Endothelial cell of umbilical vein (primary cell): ENCODE results near the gene FBH1.

ENCODE experiments used
- EZH2 ChIP-seq: IDR thresholded peaks from 2 replicates; pipeline ENCODE4 v1.6.1; 2012; ENCODE audit warnings: borderline replicate concordance, low read depth, mild to moderate bottlenecking, moderate library complexity, low read length, inconsistent platforms; ENCODE audit not compliant: severe bottlenecking
- FOS ChIP-seq: IDR thresholded peaks from 2 replicates; pipeline ENCODE4 v1.6.1; 2011; ENCODE audit warnings: mild to moderate bottlenecking, low read length, moderate library complexity, borderline replicate concordance; ENCODE audit not compliant: insufficient read depth
- GATA2 ChIP-seq: IDR thresholded peaks from 2 replicates; pipeline ENCODE4 v1.7.0; 2011; ENCODE audit warnings: low read depth, mild to moderate bottlenecking, moderate library complexity, mixed read lengths, low read length; ENCODE audit not compliant: insufficient read length, insufficient read depth
- JUN ChIP-seq: IDR thresholded peaks from 2 replicates; pipeline ENCODE4 v1.6.1; 2011; ENCODE audit warnings: borderline replicate concordance, low read depth; ENCODE audit not compliant: insufficient read length, insufficient read depth
- MYC ChIP-seq: IDR thresholded peaks from one replicate; pipeline ENCODE4 v1.6.1; 2011; ENCODE audit warnings: mild to moderate bottlenecking, low read depth, low read length
- POLR2A ChIP-seq: IDR thresholded peaks from 2 replicates; pipeline ENCODE4 v1.6.1; 2012; ENCODE audit warnings: low read depth, mild to moderate bottlenecking, control low read depth, low read length
- POLR2AphosphoS5 ChIP-seq: IDR thresholded peaks from 2 replicates; pipeline ENCODE4 v1.6.1; 2012; ENCODE audit warnings: low read depth, mild to moderate bottlenecking, control low read depth, low read length, moderate library complexity; ENCODE audit not compliant: insufficient read depth
- TF ChIP-seq, protein P1 (sequence below), 2 donors: IDR thresholded peaks; 1 replicate in 1 of 2; 2 replicates in 1 of 2; pipeline ENCODE4 v1.5.1; 2011; ENCODE audit warnings: low read length in 2 of 2, mild to moderate bottlenecking in 2 of 2, moderate library complexity in 2 of 2, control low read depth in 1 of 2, inconsistent platforms in 1 of 2, low read depth in 1 of 2; ENCODE audit not compliant: insufficient read depth in 1 of 2; ENCODE audit errors: extremely low read depth in 1 of 2
- TF ChIP-seq, protein P2 (sequence below): IDR thresholded peaks from 2 replicates; pipeline ENCODE4 v1.6.1; 2011; ENCODE audit not compliant: insufficient read depth, insufficient read length

DNA sequence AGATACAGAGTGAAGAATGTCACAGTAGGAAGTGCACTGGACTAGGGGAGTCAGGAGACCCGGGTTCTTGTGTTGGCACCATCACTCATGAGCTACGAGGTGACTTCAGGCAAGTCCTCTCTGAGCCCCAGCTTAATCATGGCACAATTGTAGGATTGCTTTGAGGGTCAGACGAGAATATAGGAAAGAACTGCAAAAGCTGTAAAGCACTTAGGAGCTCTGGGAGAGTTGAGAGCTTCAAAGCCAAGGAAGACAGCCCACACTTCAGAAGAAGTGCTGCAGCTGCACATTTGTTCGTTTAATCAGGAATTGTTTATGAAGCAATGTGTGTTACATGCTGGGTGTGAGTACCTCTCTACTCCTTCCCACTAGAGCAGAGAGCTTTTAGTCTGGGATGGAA lies 4.4 kb downstream of the FBH1 start:
- no peak for TF ChIP-seq MYC
- TF ChIP-seq, protein P1, sequence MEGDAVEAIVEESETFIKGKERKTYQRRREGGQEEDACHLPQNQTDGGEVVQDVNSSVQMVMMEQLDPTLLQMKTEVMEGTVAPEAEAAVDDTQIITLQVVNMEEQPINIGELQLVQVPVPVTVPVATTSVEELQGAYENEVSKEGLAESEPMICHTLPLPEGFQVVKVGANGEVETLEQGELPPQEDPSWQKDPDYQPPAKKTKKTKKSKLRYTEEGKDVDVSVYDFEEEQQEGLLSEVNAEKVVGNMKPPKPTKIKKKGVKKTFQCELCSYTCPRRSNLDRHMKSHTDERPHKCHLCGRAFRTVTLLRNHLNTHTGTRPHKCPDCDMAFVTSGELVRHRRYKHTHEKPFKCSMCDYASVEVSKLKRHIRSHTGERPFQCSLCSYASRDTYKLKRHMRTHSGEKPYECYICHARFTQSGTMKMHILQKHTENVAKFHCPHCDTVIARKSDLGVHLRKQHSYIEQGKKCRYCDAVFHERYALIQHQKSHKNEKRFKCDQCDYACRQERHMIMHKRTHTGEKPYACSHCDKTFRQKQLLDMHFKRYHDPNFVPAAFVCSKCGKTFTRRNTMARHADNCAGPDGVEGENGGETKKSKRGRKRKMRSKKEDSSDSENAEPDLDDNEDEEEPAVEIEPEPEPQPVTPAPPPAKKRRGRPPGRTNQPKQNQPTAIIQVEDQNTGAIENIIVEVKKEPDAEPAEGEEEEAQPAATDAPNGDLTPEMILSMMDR (IDR thresholded peaks at IDR 0.05; ENCODE audit: extremely low read depth in 1 of 2, insufficient read depth in 1 of 2, low read depth in 1 of 2, low read length in 2 of 2) = no peak
- no peak for TF ChIP-seq POLR2AphosphoS5
- TF ChIP-seq GATA2 = no peak
- TF ChIP-seq EZH2 = no peak
- TF ChIP-seq POLR2A = no peak
- no peak for TF ChIP-seq FOS
- TF ChIP-seq, protein P2, sequence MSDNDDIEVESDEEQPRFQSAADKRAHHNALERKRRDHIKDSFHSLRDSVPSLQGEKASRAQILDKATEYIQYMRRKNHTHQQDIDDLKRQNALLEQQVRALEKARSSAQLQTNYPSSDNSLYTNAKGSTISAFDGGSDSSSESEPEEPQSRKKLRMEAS = no peak
- TF ChIP-seq JUN = no peak
